Type B pancreatic cell (in vitro differentiated cells): ENCODE measurements around the gene TM4SF20. TPM values are rescaled to one million over a fixed set of nuclear protein-coding genes. Genes with fewer than 3 reads are reported as not detected.

Source experiments
- DNase-seq: peaks from one replicate; pipeline ENCODE4 v3.0.0; 2021; ENCODE audit warnings: mixed read lengths; ENCODE audit not compliant: unreplicated experiment; ENCODE audit errors: extremely low spot score
- H3K27ac Mint-ChIP-seq: 2 replicates; pipeline ENCODE4 v1.8.0; 2021; ENCODE audit warnings: mild to moderate bottlenecking, mixed read lengths
- H3K27me3 Mint-ChIP-seq: 2 replicates; pipeline ENCODE4 v1.8.0; 2021; ENCODE audit warnings: mixed read lengths
- H3K36me3 Mint-ChIP-seq: 2 replicates; pipeline ENCODE4 v1.8.0; 2021; ENCODE audit warnings: mixed read lengths
- H3K4me1 Mint-ChIP-seq: one replicate; pipeline ENCODE4 v1.8.0; 2021; ENCODE audit warnings: mixed read lengths; ENCODE audit not compliant: unreplicated experiment
- H3K4me3 Mint-ChIP-seq: 2 replicates; pipeline ENCODE4 v1.8.0; 2021; ENCODE audit warnings: mild to moderate bottlenecking, mixed read lengths
- H3K9me3 Mint-ChIP-seq: 2 replicates; pipeline ENCODE4 v1.8.0; 2021; ENCODE audit warnings: mixed read lengths
- CTCF ChIP-seq: fragments of 200-600 bp; sonication (generic); conservative IDR thresholded peaks from 2 replicates; pipeline ENCODE4 v1.5.0; 2021; ENCODE audit warnings: antibody characterized with exemption, mild to moderate bottlenecking
- total RNA-seq: library from RNA; stranded (reverse); gene quantifications from 2 replicates; pipeline ENCODE4 v1.2.1, GENCODE V29; 2021; ENCODE audit warnings: low replicate concordance

The TM4SF20 gene
- total RNA-seq, 1 donor from 2014 or later: 3.7 TPM

DNA sequence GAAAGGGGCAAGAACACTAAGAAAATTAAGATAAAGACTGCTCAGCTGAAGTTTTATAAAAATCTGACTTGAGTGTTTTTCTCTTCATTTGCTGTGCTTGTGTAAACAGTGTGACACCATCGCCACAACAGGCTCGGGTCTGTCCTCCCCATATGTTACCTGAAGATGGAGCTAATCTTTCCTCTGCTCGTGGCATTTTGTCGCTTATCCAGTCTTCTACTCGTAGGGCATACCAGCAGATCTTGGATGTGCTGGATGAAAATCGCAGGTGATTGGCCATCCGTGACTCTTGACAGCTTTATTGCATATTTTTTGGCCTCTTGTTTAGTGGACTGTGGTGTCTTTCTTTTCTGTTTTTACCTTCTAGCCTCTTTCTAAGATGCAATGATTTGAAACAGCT is 32.0 kb downstream of the TM4SF20 start:
- no peak for DNase-seq
- Mint-ChIP-seq H3K27ac (no peak overlapping the region), H3K27me3 (no peaks in the 10 kb centered on the region), H3K4me3 (no peak overlapping the region), H3K36me3 (peaks cover 12% of the 10 kb centered on the region), H3K9me3 (no peaks in the 10 kb centered on the region), H3K4me1 (no peaks in the 10 kb centered on the region)
- TF ChIP-seq CTCF: no peak

GRCh38 chr2:227344231-227344630 is 34.9 kb downstream of the TM4SF20 start:
- no peaks in the 10 kb centered on the region for H3K4me1 Mint-ChIP-seq
- no peaks in the 10 kb centered on the region for H3K9me3 Mint-ChIP-seq
- H3K27me3 Mint-ChIP-seq: no peaks in the 10 kb centered on the region
- TF ChIP-seq CTCF: no peak
- H3K4me3 Mint-ChIP-seq: no peak overlapping the region
- DNase-seq: no peak
- H3K27ac Mint-ChIP-seq: no peak overlapping the region
- peaks cover 12% of the 10 kb centered on the region for H3K36me3 Mint-ChIP-seq

- peaks cover 13% of the 10 kb centered on the region for H3K36me3 Mint-ChIP-seq
- H3K27me3 Mint-ChIP-seq: no peaks in the 10 kb centered on the region
- no peaks in the 10 kb centered on the region for H3K4me1 Mint-ChIP-seq
- H3K27ac Mint-ChIP-seq: no peak overlapping the region
- no peak for TF ChIP-seq CTCF
- no peak overlapping the region for H3K4me3 Mint-ChIP-seq
- DNase-seq: no peak
- no peaks in the 10 kb centered on the region for H3K9me3 Mint-ChIP-seq
Measured at GRCh38 chr2:227341553-227341952, 37.6 kb downstream of the TM4SF20 start.

- peaks cover 27% of the 10 kb centered on the region for H3K36me3 Mint-ChIP-seq
- no peak overlapping the region for H3K4me3 Mint-ChIP-seq
- H3K4me1 Mint-ChIP-seq: no peaks in the 10 kb centered on the region
- DNase-seq: no peak
- no peak for TF ChIP-seq CTCF
- no peaks in the 10 kb centered on the region for H3K9me3 Mint-ChIP-seq
- no peaks in the 10 kb centered on the region for H3K27me3 Mint-ChIP-seq
- H3K27ac Mint-ChIP-seq: no peak overlapping the region
Measured at GRCh38 chr2:227340106-227340505, 39.0 kb downstream of the TM4SF20 start.

DNA sequence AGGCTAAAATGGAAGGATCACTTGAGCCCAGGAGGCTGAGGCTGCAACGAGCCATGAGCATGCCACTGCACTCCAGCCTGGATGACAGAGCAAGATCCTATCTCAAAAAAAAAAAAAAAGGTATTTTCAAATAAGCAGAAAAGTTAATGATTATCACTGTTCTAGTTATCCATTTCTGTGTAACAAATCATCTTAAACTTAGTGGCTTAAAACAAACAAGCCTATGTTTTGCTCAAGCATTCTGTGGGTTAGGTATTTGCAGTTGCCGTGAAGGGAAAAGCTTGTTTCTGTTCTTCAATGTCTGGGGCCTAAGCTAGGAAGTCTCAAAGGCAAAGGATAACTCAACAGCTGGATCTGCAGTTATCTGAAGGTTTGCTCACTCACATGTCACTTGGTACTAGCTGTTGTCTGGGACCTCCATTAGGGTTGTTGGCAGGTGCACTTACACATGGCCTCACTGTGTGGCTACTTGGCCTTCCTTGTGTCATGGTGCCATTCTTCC is 40.0 kb downstream of the TM4SF20 start:
- Mint-ChIP-seq H3K9me3 (no peaks in the 10 kb centered on the region), H3K4me3 (no peak overlapping the region), H3K4me1 (no peaks in the 10 kb centered on the region), H3K36me3 (peaks cover 32% of the 10 kb centered on the region), H3K27me3 (no peaks in the 10 kb centered on the region), H3K27ac (no peak overlapping the region)
- TF ChIP-seq CTCF: no peak
- no peak for DNase-seq

DNA sequence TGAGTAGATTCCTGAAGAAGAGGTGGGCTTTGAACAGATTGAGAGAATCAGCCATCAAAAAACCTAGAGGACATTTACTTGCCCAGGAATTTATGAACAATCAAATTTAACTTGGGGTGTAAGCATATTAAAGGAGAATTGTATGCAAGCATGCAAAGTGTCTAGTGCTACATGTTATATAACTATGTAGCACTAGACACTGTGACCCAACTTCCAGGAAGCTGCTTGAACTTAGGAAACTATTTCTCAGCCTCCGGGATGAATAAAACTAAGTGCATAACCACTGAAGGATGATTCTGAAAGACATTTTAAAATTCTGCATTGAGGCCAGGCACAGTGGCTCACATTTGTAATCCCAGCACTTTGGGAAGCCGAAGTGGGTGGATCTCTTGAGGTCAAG is 41.7 kb downstream of the TM4SF20 start:
- no peak overlapping the region for H3K27ac Mint-ChIP-seq
- no peak overlapping the region for H3K4me3 Mint-ChIP-seq
- no peak for DNase-seq
- no peaks in the 10 kb centered on the region for H3K9me3 Mint-ChIP-seq
- H3K36me3 Mint-ChIP-seq: peaks cover 39% of the 10 kb centered on the region
- no peaks in the 10 kb centered on the region for H3K27me3 Mint-ChIP-seq
- H3K4me1 Mint-ChIP-seq: no peaks in the 10 kb centered on the region
- TF ChIP-seq CTCF: no peak
